SK-N-SH (cell line): Measurements from ENCODE around the gene FYN. TPM values are rescaled to one million over a fixed set of nuclear protein-coding genes. Genes with fewer than 3 reads are reported as not detected.

Experiments
- CTCF ChIA-PET: fragments of 300-600, 350-600 bp; formaldehyde crosslinking; extraction: SDS; loops from one replicate; lab custom pipeline; 2021; lab: Yijun Ruan, JAX
- POLR2A ChIA-PET: fragments of 350-600 bp; sonication (Branson Sonifier 250); formaldehyde crosslinking; extraction: SDS; loops from one replicate; lab custom pipeline; 2020; ENCODE audit warnings: antibody characterized with exemption, inconsistent platforms; lab: Yijun Ruan, JAX
- DNase-seq: peaks from one replicate; pipeline ENCODE4 v3.0.0; 2012
- H2AFZ ChIP-seq: fragments of 200-600 bp; sonication (generic); 2 replicates; pipeline ENCODE4 v1.8.1; 2016; ENCODE audit warnings: antibody characterized with exemption, mild to moderate bottlenecking, low read depth
- H3F3A ChIP-seq: fragments of 200-600 bp; sonication (generic); replicated peaks from 2 replicates; pipeline ENCODE3; 2016; ENCODE audit warnings: antibody characterized with exemption, mild to moderate bottlenecking; ENCODE audit not compliant: insufficient read depth
- H3K27ac ChIP-seq, 2 experiments: fragments of 200-500 bp in 1 of 2; fragments of 200-600 bp in 1 of 2; sonication (Bioruptor generic) in 1 of 2; sonication (generic), shearing (Covaris generic) in 1 of 2; 2 replicates each; pipeline versions ENCODE4 v1.5.1 to v1.6.1; 2014 to 2016; ENCODE audit warnings: low read depth in 2 of 2, inconsistent platforms in 1 of 2, low read length in 1 of 2, mild to moderate bottlenecking in 1 of 2, mixed read lengths in 1 of 2
- H3K27me3 ChIP-seq: fragments of 200-600 bp; sonication (generic), shearing (Covaris generic); 2 replicates; pipeline ENCODE4 v1.6.1; 2016; ENCODE audit warnings: mixed run types; ENCODE audit not compliant: insufficient read depth
- H3K36me3 ChIP-seq, 2 experiments: fragments of 200-500 bp in 1 of 2; fragments of 200-600 bp in 1 of 2; sonication (Bioruptor generic) in 1 of 2; sonication (generic) in 1 of 2; replicated peaks in 1 of 2; 2 replicates each; pipeline versions ENCODE3 to v1.5.1; 2014 to 2016; ENCODE audit warnings: low read length in 1 of 2, mild to moderate bottlenecking in 1 of 2; ENCODE audit not compliant: insufficient read depth in 2 of 2, control insufficient read depth in 1 of 2
- H3K4me1 ChIP-seq, 2 experiments: fragments of 200-500 bp in 1 of 2; fragments of 200-600 bp in 1 of 2; sonication (Bioruptor generic) in 1 of 2; sonication (generic), shearing (Covaris generic) in 1 of 2; 2 replicates each; pipeline versions ENCODE4 v1.5.1 to v1.6.1; 2014 to 2016; ENCODE audit warnings: low read depth in 1 of 2, low read length in 1 of 2, mixed run types in 1 of 2; ENCODE audit not compliant: insufficient read depth in 2 of 2, control insufficient read depth in 1 of 2
- H3K4me2 ChIP-seq: fragments of 200-600 bp; sonication (generic), shearing (Covaris generic); 2 replicates; pipeline ENCODE4 v1.6.1; 2017; ENCODE audit warnings: mixed run types
- H3K4me3 ChIP-seq, 2 experiments: fragments of 200-500 bp in 1 of 2; fragments of 200-600 bp in 1 of 2; sonication (Bioruptor generic) in 1 of 2; sonication (generic), shearing (Covaris generic) in 1 of 2; 2 replicates each; pipeline versions ENCODE4 v1.5.1 to v1.8.1; 2014 to 2016; ENCODE audit warnings: low read depth in 2 of 2, inconsistent platforms in 1 of 2, low read length in 1 of 2, mild to moderate bottlenecking in 1 of 2, mixed read lengths in 1 of 2, moderate library complexity in 1 of 2
- H3K79me2 ChIP-seq: fragments of 200-600 bp; sonication (generic); 2 replicates; pipeline ENCODE4 v1.8.1; 2017; ENCODE audit warnings: mild to moderate bottlenecking; ENCODE audit not compliant: insufficient read depth
- H3K9ac ChIP-seq: fragments of 200-600 bp; sonication (generic); 2 replicates; pipeline ENCODE4 v1.6.1; 2017; ENCODE audit warnings: mixed run types
- H3K9me2 ChIP-seq: fragments of 200-600 bp; sonication (generic); 2 replicates; pipeline ENCODE4 v1.6.1; 2017; ENCODE audit warnings: mixed run types
- H3K9me3 ChIP-seq: fragments of 200-600 bp; sonication (generic); 2 replicates; pipeline ENCODE4 v1.6.1; 2017; ENCODE audit warnings: mixed run types, mild to moderate bottlenecking, moderate library complexity
- H4K20me1 ChIP-seq: fragments of 200-600 bp; sonication (generic); 2 replicates; pipeline ENCODE4 v1.6.1; 2017; ENCODE audit warnings: mild to moderate bottlenecking, mixed run types; ENCODE audit not compliant: insufficient read depth
- CHD2 ChIP-seq: fragments of 150-350 bp; IDR thresholded peaks from 2 replicates; pipeline ENCODE4 v1.6.1; 2018; ENCODE audit warnings: low read length; ENCODE audit not compliant: partially characterized antibody
- EZH2phosphoT487 ChIP-seq: fragments of 200-600 bp; sonication (generic); IDR thresholded peaks from 2 replicates; pipeline ENCODE4 v1.6.1; 2017; ENCODE audit warnings: low read depth, mixed run types, mild to moderate bottlenecking, antibody characterized with exemption, moderate library complexity, borderline replicate concordance
- FOSL2 ChIP-seq: IDR thresholded peaks from 2 replicates; pipeline ENCODE4 v1.4.0; 2012; ENCODE audit warnings: low read depth, mild to moderate bottlenecking, moderate library complexity, borderline replicate concordance
- FOXJ3 ChIP-seq: sonication (generic); formaldehyde crosslinking; IDR thresholded peaks from 2 replicates; pipeline ENCODE4 v1.5.1; 2020; ENCODE audit warnings: mild to moderate bottlenecking, missing genetic modification reagents
- FOXM1 ChIP-seq: IDR thresholded peaks from 2 replicates; pipeline ENCODE4 v1.4.0; 2012; ENCODE audit warnings: low read depth, mild to moderate bottlenecking
- GABPA ChIP-seq: IDR thresholded peaks from 2 replicates; pipeline ENCODE4 v1.4.0; 2012; ENCODE audit warnings: low read depth, mild to moderate bottlenecking
- JUND ChIP-seq: IDR thresholded peaks from 2 replicates; pipeline ENCODE4 v1.4.0; 2012
- RCOR1 ChIP-seq: fragments of 150-350 bp; IDR thresholded peaks from 2 replicates; pipeline ENCODE4 v1.6.1; 2017; ENCODE audit warnings: antibody characterized with exemption, low read length
- SIN3A ChIP-seq: IDR thresholded peaks from 2 replicates; pipeline ENCODE4 v1.6.1; 2012; ENCODE audit warnings: low read depth, mild to moderate bottlenecking, low read length, moderate library complexity, borderline replicate concordance
- TAF1 ChIP-seq: IDR thresholded peaks from 2 replicates; pipeline ENCODE4 v1.6.1; 2012; ENCODE audit warnings: low read depth, mild to moderate bottlenecking, low read length, moderate library complexity, borderline replicate concordance
- TCF12 ChIP-seq: IDR thresholded peaks from 2 replicates; pipeline ENCODE4 v1.4.0; 2012
- TEAD4 ChIP-seq: IDR thresholded peaks from 2 replicates; pipeline ENCODE4 v1.4.0; 2012; ENCODE audit warnings: mild to moderate bottlenecking, borderline replicate concordance; ENCODE audit not compliant: insufficient read depth
- YY1 ChIP-seq: IDR thresholded peaks from 2 replicates; pipeline ENCODE4 v1.4.0; 2012; ENCODE audit warnings: low read depth, mild to moderate bottlenecking
- WGBS: methylation state at CpG from one replicate; pipeline ENCODE4 v1.1.6; 2017; ENCODE audit warnings: low lambda C conversion rate; 5-methylcytosine and 5-hydroxymethylcytosine counted together
- polyA plus RNA-seq, 3 experiments: library from polyadenylated mRNA; depleted of rRNA; stranded (reverse); fragments of >200 nt; gene quantifications; 2 replicates each; pipeline ENCODE4 v1.2.3, GENCODE V29; 2012
- TF ChIP-seq, protein P1 (sequence below): IDR thresholded peaks from 2 replicates; pipeline ENCODE4 v1.4.0; 2012; ENCODE audit warnings: low read depth, borderline replicate concordance
- TF ChIP-seq, protein P2 (sequence below): fragments of 150-350 bp; IDR thresholded peaks from 2 replicates; pipeline ENCODE4 v1.6.1; 2016; ENCODE audit warnings: mild to moderate bottlenecking, low read depth, low read length
- TF ChIP-seq, protein P3 (sequence below): fragments of 150-350 bp; IDR thresholded peaks from 2 replicates; pipeline ENCODE4 v1.6.1; 2017; ENCODE audit warnings: antibody characterized with exemption, low read length, low read depth, borderline replicate concordance
- TF ChIP-seq, protein P4 (sequence below): IDR thresholded peaks from 2 replicates; pipeline ENCODE4 v1.4.0; 2012; ENCODE audit warnings: low read depth

FYN gene
- polyA plus RNA-seq, 1 of the 3 experiments (the other 2 are of a cell fraction): 31.0 TPM

DNA sequence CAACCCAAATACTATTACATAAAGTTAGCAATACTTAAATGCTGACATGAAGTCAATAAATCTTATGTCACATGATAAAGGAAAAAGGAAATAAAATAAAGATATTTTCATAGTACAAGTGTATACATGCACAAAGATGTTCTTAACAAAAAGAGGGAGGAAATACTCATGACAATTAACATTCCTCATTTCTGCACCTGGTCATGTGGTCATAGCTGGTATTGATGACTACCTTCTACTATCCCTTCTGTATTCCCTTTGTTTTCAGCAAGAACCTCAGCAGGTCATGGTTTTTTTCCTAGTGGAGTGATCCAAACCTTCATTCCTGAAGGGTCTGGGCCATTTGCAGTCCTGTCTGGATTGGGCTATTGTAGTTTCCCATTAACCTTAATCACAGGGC, 43.5 kb upstream of the FYN start:
- DNase-seq: no peak
- no peaks in the 10 kb centered on the region for H3K9me2 ChIP-seq
- no peaks in the 10 kb centered on the region for H3K79me2 ChIP-seq
- H3K4me2 ChIP-seq: no peak overlapping the region
- H3K27me3 ChIP-seq: no peaks in the 10 kb centered on the region
- H3K9ac ChIP-seq: no peak overlapping the region
- no peaks in the 10 kb centered on the region for H3K9me3 ChIP-seq
- no peak overlapping the region for H3K4me3 ChIP-seq
- POLR2A ChIA-PET: no interaction called here
- TF ChIP-seq FOSL2 (no peak), TCF12 (no peak), FOXM1 (no peak), SIN3A (no peak), YY1 (no peak), EZH2phosphoT487 (no peak), JUND (no peak), TAF1 (no peak), CHD2 (no peak), GABPA (no peak), RCOR1 (no peak)
- TF ChIP-seq, protein P1, sequence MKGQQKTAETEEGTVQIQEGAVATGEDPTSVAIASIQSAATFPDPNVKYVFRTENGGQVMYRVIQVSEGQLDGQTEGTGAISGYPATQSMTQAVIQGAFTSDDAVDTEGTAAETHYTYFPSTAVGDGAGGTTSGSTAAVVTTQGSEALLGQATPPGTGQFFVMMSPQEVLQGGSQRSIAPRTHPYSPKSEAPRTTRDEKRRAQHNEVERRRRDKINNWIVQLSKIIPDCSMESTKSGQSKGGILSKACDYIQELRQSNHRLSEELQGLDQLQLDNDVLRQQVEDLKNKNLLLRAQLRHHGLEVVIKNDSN: no peak
- TF ChIP-seq, protein P2, sequence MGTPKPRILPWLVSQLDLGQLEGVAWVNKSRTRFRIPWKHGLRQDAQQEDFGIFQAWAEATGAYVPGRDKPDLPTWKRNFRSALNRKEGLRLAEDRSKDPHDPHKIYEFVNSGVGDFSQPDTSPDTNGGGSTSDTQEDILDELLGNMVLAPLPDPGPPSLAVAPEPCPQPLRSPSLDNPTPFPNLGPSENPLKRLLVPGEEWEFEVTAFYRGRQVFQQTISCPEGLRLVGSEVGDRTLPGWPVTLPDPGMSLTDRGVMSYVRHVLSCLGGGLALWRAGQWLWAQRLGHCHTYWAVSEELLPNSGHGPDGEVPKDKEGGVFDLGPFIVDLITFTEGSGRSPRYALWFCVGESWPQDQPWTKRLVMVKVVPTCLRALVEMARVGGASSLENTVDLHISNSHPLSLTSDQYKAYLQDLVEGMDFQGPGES: no peak
- TF ChIP-seq, protein P3, sequence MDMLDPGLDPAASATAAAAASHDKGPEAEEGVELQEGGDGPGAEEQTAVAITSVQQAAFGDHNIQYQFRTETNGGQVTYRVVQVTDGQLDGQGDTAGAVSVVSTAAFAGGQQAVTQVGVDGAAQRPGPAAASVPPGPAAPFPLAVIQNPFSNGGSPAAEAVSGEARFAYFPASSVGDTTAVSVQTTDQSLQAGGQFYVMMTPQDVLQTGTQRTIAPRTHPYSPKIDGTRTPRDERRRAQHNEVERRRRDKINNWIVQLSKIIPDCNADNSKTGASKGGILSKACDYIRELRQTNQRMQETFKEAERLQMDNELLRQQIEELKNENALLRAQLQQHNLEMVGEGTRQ: no peak
- H2AFZ ChIP-seq: no peak overlapping the region
- H3K27ac ChIP-seq: no peak overlapping the region
- H3K4me1 ChIP-seq: no peaks in the 10 kb centered on the region; a peak in 1 of 4 replicates
- H3F3A ChIP-seq: no peaks in the 10 kb centered on the region
- CTCF ChIA-PET: interaction anchor here (0.6 kb wide), 1 partner anchor 127 kb away, joined by 3 read pairs; no protein-coding TSS in a partner anchor
- H3K36me3 ChIP-seq: no peaks in the 10 kb centered on the region
- H4K20me1 ChIP-seq: no peaks in the 10 kb centered on the region

DNA sequence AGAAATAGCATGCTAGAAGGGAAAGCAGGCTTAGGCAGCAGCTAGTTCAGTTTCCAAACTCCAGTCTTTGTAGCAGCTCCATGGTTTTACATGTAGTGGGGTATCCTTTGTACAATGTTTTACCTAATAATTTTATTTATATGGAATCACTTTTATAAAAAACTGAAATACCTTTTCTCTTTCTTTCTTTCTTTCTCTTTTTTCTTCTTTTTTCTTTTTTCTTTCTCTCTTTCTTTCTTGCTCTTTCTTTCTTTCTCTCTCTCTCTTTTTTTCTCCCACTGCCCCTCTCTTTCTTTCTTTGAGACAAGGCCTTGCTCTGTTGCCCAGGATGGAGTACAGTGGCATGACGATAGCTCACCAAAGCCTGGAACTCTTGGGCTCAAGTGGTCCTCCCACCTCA, 41.4 kb upstream of the FYN start:
- Histone ChIP-seq H3K9me3 (no peaks in the 10 kb centered on the region), H2AFZ (no peak overlapping the region), H4K20me1 (no peaks in the 10 kb centered on the region), H3F3A (no peaks in the 10 kb centered on the region), H3K4me1 (no peaks in the 10 kb centered on the region; a peak in 1 of 4 replicates), H3K27me3 (no peaks in the 10 kb centered on the region), H3K27ac (no peak overlapping the region), H3K9me2 (no peaks in the 10 kb centered on the region), H3K9ac (no peak overlapping the region), H3K4me2 (no peak overlapping the region), H3K79me2 (no peaks in the 10 kb centered on the region), H3K36me3 (no peaks in the 10 kb centered on the region), H3K4me3 (no peak overlapping the region)
- WGBS: 81% methylated on average over 1 of the region's 1 CpG
- TF ChIP-seq TEAD4 (no peak), FOXM1 (no peak), FOXJ3 (CRISPR knock-in tag) (no peak), TAF1 (no peak), SIN3A (no peak)
- TF ChIP-seq, protein P4, sequence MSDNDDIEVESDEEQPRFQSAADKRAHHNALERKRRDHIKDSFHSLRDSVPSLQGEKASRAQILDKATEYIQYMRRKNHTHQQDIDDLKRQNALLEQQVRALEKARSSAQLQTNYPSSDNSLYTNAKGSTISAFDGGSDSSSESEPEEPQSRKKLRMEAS: no peak
- ChIA-PET CTCF (interaction anchor here (0.7 to 1.2 kb wide), 2 partner anchors 10 to 198 kb away, joined by 3 read pairs; no protein-coding TSS in a partner anchor), POLR2A (no interaction called here)
- no peak for DNase-seq
